HG03571 (cell line): Measurements from ENCODE around the gene DHRS7.

ENCODE experiments used
- ATAC-seq: cut with Tn5 transposase; IDR thresholded peaks from one replicate; pipeline ENCODE4 v1.9.1; 2021; ENCODE audit not compliant: unreplicated experiment

DHRS7 gene

GRCh38 chr14:60188115-60188514 is 22.9 kb upstream of the DHRS7 start:
- no peak for ATAC-seq

GRCh38 chr14:60184905-60185555 is 19.8 kb upstream of the DHRS7 start:
- ATAC-seq = no peak

DNA sequence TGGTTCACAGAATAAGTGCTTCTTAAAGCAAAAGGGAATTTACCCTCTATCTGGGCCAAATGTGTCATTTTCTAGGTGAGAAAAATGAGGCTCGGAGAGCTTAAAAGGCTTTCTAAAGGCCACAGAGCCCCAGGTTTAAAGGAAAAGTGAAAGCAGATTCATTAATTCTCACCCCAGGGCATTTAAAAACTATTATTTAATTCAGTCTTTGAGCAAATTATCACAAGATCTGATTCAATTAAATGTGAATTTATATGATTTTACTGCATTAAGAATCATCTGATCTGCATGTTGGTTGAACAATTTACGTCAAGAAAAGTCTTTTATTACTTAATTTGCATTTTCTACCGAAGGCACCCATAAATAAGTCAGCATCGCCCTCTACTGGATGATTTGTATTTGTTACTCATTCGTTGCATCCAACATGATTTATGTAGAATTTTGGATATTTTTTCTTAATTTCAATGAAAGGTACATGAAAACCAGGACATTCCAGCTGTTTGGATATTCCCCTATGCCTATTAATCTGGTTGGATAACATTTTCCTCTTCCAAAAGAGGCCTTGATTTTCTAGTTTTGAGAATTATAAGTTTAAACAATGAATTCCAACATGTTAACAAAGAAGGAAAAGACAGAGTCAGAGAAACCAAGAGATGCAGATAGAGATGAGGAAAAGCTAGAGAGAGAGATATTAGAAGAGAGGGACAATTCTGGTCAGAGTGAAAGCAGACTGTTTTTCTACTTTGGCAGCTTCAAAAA is 19.1 kb upstream of the DHRS7 start:
- peak; percentile 52 for ATAC-seq

DNA sequence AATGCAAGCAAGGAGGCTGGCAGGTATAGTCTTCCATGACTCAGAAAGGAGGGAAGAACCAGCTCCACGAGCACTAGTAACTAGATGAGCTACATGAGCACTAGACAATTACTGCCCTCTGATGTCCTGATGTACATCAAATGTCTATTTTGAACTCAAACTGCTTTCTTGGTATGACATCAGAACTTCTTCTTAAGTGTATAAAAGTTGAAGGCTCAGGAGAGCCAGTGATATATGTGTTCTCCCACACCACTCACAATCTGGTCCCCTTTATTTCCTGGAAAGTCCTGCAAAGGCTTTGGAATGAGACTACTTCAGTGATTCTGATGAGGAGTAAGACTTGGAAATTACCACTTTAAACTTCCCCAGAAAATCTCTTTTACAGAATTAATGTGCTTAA is 18.5 kb upstream of the DHRS7 start:
- peak; percentile 27 for ATAC-seq

GRCh38 chr14:60183138-60183537 is 17.9 kb upstream of the DHRS7 start:
- ATAC-seq = peak; percentile 17

DNA sequence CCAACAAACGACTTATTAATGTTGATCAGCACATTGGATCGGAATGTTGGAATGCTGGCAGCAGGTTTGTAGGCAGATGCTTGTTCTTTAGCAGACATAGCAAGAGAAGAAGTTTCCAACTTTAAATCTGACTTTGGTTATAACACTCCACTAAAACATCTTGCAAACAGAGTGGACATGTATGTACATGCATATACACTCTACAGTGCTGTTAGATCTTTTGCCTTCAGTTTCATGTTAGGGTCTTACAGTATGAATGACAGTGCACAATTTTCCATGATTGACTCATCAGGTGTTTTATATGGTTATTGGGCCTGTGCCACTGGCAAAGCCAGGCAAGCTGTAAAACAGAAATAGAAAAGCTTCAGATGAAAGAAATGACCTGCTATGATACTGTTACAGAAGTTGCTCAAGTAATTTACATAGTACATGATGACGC is 14.3 kb upstream of the DHRS7 start:
- no peak for ATAC-seq

DNA sequence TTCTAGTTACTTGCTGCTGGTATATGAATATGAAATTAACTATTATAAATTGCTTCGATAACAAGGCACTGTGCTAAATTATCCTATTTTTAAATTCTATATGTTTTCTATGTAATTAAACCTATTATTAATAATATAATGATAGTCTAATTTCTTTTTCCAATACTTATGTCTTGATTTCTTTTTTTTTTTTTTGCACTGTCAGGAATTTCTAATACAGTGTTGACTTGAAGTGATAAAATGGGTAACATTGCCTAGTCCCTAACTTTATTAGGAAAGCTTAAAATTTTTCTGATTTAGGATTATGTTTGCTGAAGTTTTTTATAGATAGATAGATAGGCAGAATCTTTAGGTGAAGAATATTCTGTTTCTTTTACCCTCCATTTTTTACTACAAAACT is 13.6 kb upstream of the DHRS7 start:
- ATAC-seq = no peak

GRCh38 chr14:60178164-60178563 is 13.0 kb upstream of the DHRS7 start:
- no peak for ATAC-seq

DNA sequence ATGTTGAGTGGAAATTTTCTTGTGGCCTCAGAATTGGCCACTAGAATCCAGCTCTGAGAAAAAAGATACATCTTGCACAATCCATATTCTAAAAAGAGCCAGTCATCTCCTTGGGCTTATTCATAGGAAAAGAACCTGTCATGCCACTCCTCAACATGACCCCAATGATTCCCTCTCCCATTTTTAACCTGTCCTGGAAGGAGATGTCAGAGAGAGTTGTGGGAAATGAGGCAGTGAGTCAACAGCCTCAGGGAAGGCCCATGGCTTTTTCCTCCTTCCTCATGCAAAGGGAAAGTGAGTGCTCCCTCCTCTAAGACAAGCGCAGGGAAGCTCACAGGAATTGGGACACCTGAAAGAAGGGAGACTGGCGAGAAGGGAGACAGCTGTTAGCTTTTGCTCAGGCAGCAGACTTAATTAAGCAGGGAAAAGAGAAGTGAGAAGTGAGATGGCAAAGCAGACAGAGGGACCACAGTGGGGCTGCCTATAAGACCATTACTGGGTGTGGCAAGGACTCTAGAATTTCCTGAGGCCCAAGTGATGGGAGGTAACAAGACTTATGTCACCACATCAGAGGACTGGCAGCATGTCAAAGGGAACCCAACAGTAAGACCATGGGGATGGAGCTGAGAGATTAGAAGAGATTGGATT is 10.2 kb upstream of the DHRS7 start:
- ATAC-seq = no peak

DNA sequence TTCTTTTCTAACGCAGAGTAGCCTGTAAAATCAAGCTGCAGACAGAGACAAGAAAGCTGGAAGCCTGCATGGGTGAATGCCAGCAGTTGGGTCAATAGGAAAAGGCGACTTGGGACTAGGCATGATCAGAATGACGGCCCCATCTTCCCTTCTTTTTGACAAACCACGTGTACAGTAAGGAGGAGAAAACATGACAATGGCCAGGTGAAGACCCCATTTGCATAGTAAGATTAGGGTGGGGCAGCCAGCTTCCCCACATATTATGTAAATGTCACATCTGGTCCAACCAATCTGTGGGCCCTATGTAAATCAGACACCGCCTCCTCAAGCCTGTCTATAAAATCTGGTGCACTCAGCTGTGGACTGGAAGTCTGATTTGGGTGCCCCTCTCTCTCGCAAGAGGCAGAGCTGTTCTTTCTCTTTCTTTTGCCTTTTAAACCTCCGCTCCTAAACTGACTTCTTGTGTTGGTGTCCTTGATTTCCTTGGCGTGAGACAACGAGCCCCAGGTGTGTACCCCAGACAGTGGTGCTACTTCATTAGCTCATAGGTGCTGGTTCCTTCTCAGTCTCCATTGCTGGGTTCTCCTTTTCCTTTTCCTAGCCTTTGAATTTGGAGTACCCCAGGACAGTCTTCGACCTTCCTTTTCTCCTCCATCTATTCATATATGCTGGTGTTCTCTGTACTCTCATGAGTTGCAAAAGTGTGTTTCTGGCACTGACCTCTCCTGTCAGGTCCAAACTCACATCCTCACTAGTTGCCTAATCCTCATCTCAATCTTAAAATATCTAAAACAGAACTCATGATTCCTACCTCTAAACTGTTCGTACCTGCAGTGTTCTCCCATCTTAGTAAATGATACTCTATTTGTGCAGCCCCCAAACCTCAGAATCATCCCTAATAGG is 9.4 kb upstream of the DHRS7 start:
- no peak for ATAC-seq

- ATAC-seq = no peak
Observed at GRCh38 chr14:60171690-60172089, 6.5 kb upstream of the DHRS7 start.

DNA sequence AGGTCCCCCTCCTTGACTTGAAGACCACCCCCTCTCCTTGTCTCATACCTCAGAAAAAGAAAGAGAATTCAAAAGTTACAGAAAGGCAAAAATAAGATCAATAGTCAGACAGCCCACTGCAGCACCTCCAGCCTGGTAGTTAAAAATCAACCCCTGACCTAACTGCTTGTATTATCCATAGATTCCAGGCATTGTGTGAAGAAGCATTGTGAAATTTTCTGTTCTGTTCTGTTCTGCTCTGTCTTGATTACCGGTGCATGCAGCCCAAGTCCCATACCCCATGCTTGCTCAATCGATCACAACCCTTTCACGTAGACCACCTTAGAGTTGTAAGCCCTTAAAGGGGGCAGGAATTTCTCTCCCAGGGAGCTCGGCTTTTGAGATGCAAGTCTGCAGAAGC is 5.8 kb upstream of the DHRS7 start:
- ATAC-seq = no peak

GRCh38 chr14:60169722-60170121 is 4.5 kb upstream of the DHRS7 start:
- no peak for ATAC-seq

DNA sequence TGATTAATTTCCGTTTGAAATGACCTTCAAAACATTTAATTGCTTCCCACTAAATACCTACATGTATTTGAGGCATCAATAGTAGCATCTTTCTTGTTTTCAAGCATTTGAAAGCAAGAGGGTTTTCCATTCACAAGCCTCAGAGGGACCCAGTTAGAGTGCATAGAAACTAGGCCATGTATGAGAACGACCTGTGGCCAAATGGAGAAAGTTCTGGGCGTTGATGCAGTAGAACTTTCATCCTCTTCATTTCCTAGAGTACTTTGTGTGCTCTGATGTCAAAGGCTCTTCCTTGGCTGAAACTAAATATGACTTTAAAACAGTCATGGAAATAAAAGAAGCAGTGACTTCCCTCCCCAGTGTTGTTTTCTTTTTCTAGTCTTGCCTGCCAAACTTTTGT is 944 bp upstream of the DHRS7 start:
- no peak for ATAC-seq

DNA sequence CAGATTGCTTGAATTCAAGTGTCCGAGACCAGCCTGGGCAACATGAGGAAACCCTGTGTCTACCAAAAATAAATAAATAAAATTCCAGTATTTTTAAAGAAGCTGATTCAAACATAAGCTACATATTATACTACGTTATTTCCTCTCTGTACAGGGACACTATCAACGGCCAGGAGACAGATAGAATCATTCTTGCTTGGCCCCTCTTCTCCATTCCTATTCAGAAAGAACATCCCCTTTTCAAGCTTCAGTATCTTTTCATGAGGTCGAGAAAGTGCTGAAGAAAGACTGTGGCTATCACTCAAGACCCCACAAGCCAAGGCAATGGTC is 314 bp upstream of the DHRS7 start:
- peak; percentile 4 for ATAC-seq

DNA sequence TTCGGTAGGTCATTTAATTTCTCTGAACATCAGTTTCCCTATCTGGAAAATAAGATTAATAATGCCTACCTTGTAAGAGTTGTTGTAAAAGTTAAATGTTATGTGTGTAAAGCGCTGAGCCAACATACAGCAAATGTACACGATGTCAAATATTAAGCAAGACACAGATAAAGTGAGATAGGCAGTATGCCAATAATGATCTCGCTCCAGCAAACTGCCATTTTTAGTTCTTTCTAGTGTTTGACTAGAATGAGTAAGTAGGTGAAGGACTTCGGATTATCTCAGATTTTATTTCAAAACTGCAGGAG is 840 bp downstream of the DHRS7 start:
- peak; percentile 11 for ATAC-seq

GRCh38 chr14:60163693-60164092 is 1.5 kb downstream of the DHRS7 start:
- no peak for ATAC-seq

- no peak for ATAC-seq
Observed at GRCh38 chr14:60161196-60162107, 3.7 kb downstream of the DHRS7 start.

DNA sequence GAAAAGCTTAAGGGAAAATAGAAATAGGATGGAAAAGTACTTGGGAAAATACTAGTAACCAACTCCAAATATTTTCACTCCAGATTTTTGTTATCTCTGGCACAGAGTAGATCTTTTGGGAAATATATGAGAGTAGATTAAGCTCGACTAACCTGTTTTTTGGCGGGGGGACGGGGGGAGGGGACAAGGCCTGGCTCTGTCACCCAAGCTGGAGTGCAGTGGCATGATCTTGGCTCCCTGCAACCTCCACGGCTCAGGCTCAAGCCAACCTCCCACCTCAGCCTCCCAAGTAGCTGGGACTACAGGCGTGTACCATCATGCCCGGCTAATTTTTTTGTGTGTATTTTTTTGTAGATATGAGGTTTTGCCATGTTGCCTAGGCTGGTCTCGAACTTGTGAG is 4.8 kb downstream of the DHRS7 start:
- ATAC-seq = no peak

- ATAC-seq = no peak
Observed at GRCh38 chr14:60154671-60155070, 10.5 kb downstream of the DHRS7 start.
